MG63 (cell line): ENCODE data around the gene TAF4. TPM values are rescaled to one million over a fixed set of nuclear protein-coding genes. Genes with fewer than 3 reads are reported as not detected.

Experiments used
- DNase-seq: peaks from one replicate; pipeline ENCODE4 v3.0.0-alpha.2; 2020
- H3K27me3 ChIP-seq: fragments of 250-450 bp; sonication (Bioruptor Pico); 2 replicates; pipeline ENCODE4 v1.5.1; 2020; ENCODE audit warnings: mild to moderate bottlenecking, moderate library complexity
- H3K36me3 ChIP-seq: fragments of 250-450 bp; sonication (Bioruptor Pico); 2 replicates; pipeline ENCODE4 v1.5.1; 2020; ENCODE audit warnings: mild to moderate bottlenecking, moderate library complexity
- H3K4me3 ChIP-seq: fragments of 250-450 bp; sonication (Bioruptor Pico); 2 replicates; pipeline ENCODE4 v1.5.1; 2020; ENCODE audit warnings: mild to moderate bottlenecking, moderate library complexity
- H3K9me3 ChIP-seq: fragments of 250-450 bp; sonication (Bioruptor Pico); 2 replicates; pipeline ENCODE4 v1.5.1; 2020; ENCODE audit warnings: mild to moderate bottlenecking, moderate library complexity
- total RNA-seq: library from RNA; depleted of rRNA; stranded (reverse); fragments of >200 nt; shearing (Covaris generic); gene quantifications from 2 replicates; pipeline ENCODE4 v1.2.3, GENCODE V29; 2014; ENCODE audit warnings: low replicate concordance

The TAF4 gene
- total RNA-seq, 1 experiment from 2014 or later = 3.6 TPM

DNA sequence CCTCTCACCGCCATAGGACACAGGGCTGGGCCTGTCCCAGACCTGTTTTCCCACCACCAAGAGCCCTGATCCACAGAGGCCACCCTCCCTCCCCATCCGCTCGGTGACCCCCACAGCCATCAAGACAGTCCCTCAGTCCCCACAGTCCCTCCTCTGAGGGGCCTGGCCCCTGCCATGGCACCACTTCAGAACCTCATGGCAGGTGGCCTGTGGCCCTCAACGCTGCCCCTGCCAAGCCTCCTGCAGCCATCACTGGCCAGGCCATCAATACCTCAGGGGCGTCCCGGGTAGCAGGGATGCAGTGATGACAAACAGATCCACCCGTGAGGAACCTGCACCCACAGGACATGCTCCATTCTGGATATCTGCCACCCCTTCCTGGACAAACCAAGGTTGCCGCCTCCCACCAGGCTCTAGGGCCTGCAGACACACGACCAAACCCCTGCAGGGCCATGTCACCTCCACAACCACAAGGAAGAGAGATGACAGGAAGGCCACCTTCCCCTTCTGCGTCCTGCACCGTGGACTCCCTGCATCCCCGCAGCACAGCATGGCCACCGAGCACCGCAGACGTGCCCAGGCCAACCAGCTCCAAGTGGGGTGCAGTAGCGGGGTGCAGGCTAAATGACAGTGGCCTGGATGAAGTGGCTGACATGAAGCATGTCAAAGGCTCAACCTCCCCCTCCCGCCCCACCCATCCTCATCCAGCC is 14.0 kb downstream of the TAF4 start:
- H3K9me3 ChIP-seq = no peaks in the 10 kb centered on the region

DNA sequence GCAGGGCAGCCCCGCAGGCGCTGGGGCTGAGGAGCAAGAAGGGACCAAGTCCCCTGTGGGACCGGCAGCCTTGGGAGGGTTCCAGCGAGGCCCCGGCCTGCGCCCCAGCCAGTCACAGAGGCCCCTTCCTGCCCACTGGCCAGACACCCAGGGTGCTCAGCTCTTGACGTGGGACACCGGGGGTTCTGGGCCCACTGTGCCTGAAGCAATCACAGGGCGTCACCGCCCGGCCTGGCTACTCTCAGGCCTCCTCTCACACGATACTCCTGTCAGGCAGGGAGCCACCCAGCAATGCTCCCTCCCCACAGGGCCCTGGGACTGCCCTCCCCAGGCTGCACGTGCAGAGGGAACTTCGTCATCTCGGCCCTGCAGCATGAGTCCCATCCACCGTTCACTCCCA is 14.5 kb downstream of the TAF4 start:
- no peak overlapping the region for H3K4me3 ChIP-seq
- no peak for DNase-seq

More for the DNA sequence above, 14.0 kb downstream of the TAF4 start:
- H3K36me3 ChIP-seq = no peaks in the 10 kb centered on the region
- H3K27me3 ChIP-seq = no peaks in the 10 kb centered on the region
- no peak for DNase-seq
- H3K4me3 ChIP-seq = no peak overlapping the region

DNA sequence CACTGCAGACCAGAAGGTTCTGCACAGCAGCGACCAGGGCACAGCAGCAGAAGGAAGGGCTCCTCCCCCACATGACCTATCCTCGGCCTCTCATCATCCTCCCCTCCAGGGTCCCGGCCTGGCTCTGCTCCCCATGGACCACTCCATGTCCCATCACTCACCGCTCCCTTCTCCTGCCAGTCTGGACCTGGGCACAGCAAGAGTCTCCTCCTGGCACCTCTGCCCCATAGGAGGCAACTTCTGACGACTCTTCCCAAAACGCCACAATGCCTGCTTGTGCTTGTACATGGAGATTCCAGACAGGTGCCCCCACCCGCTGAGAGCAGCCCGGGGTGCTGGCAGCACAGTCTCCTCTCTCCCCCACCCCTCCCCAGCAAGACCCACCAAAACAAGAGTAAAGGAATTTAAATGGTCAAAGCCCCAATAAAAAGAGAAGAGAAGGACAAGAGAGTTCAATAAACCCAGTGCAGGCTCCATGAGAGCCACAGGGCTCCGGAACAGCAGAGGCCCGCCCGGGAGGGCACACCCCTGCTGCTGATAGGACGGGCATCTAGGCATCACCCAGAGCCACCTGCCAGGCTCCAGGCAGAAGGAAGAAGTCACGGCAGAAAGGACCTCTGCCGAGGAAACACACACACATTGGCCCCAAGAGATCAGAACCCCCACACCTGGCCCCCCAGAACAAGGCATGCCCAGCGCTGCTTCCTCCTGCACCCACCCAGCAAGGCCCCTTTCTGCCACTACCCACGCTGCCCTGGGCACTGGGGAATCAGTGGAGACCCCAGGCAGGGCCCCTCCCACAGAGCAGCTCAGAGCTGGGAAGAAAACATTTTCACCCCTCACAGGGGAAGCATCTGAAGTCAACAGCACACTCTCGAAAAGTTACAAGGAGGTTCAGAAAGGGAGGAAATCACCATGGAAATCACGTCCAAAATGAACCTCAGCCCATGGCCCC is 15.2 kb downstream of the TAF4 start:
- H3K4me3 ChIP-seq = no peak overlapping the region
- no peaks in the 10 kb centered on the region for H3K9me3 ChIP-seq
- no peak for DNase-seq
- no peaks in the 10 kb centered on the region for H3K27me3 ChIP-seq
- no peaks in the 10 kb centered on the region for H3K36me3 ChIP-seq

More for the DNA sequence above, 14.5 kb downstream of the TAF4 start:
- no peaks in the 10 kb centered on the region for H3K27me3 ChIP-seq
- H3K9me3 ChIP-seq = no peaks in the 10 kb centered on the region
- H3K36me3 ChIP-seq = no peaks in the 10 kb centered on the region

DNA sequence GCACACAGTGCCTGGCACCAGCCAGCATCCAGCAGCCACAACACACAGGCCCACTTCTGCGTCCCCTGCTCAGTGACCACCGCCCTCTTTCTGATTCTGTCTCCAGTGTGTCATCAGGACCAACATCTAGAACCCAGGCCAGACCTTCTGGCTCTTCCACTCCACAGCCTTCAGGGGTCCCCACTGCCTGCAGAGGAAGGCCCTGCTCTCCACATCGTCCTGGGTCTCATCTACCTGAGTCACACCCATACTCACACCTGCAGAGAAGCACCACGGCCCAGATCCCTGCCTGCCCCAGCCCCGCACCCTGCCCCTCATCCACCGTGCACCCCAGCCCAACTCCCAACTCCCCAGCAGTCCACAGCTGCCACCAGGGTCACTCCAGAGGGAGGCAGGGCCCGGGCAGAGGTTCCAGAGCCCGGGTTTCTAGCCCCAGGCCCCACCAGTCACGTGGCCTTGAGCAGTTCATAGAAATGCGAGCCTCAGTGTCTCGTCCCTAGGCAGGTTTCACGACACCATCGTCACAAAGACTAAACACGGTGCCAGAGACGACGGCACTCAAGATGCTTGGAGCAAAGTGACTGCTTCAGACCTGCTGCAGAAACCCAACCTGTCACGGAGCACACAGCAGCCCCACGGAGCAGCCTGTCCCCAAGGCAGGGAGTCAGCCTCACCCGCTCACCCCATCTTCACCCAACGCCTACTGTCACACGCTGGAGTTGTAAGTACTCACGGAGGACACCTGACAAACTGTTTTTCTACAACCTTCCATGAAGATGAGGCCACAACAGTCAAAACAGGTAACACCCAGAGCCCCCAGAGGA is 16.1 kb downstream of the TAF4 start:
- H3K27me3 ChIP-seq = no peaks in the 10 kb centered on the region
- H3K4me3 ChIP-seq = no peak overlapping the region
- no peak for DNase-seq
- no peaks in the 10 kb centered on the region for H3K36me3 ChIP-seq
- H3K9me3 ChIP-seq = no peaks in the 10 kb centered on the region

DNA sequence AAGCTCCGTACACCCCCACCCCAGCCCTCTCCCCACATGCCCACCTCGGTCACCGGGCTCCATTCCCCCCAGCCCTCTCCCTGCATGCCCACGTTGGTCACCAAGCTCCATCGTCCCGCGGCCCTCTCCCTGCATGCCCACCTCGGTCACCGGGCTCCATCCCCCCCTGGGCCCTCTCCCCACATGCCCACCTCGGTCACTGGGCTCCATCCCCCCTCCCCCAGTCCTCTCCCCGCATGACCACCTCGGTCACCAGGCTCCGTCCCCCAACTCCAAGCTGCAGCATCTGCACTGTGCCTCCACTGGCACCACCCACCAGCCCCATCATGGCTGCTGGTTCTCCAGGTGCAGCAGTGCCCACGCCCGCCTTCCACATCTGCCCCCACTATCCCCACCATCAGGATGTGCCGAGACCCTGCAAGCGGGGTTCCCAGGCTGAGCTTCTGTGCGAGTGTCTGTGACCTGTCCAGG is 16.8 kb downstream of the TAF4 start:
- no peak overlapping the region for H3K4me3 ChIP-seq
- no peaks in the 10 kb centered on the region for H3K9me3 ChIP-seq
- no peaks in the 10 kb centered on the region for H3K36me3 ChIP-seq
- no peaks in the 10 kb centered on the region for H3K27me3 ChIP-seq
- DNase-seq = no peak

DNA sequence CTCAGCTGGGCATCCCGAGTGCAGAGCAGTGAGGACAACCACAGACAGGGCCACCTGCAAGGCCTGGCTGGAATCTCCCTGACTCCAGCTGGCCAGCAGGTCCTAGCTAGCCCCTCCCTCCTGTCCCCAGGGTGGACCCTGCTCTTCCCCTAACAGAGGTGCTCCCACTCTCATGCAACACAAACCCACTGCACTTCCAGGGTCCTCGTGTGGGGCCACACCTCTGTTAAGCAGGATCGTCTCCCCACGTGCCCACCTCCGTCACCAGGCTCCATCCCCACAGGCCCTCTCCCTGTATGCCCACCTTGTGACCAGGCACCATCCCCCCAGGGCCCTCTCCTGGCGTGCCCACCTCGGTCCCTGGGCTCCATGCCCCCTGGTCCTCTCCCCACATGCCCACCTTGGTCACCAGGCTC is 17.3 kb downstream of the TAF4 start:
- H3K36me3 ChIP-seq = no peaks in the 10 kb centered on the region
- DNase-seq = no peak
- H3K4me3 ChIP-seq = no peak overlapping the region
- no peaks in the 10 kb centered on the region for H3K27me3 ChIP-seq
- no peaks in the 10 kb centered on the region for H3K9me3 ChIP-seq

DNA sequence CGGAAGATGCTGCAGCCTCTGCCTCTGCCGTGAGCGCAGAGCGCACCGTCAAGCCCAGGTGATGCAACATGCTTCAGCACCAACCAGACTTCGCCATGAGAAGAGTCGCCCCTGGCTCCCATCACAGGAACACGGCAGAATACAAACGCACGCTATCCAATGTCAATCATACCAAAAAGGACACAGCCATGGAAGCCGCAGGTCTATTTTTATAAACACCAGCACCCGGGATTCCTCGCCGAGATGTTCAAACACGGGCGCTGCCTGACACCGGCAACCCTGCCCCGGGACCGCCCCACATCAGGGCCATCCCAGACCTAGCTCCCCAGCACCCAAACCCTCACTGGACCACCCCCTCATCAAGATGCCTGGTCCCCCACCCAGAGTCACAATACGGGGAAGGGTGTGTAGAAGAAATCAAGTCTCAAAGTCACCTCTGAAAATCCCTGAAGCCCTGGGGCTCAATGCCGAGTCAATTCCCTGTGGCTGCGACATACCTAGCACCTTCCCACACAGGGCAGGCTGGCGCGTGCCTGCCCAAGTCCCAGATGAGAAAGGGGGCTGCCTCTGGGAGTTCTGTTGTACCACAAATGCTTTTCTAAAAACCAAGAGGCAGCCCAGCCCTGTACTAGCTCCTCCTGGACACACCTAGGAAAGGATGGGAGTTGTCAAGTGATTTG is 17.9 kb downstream of the TAF4 start:
- H3K4me3 ChIP-seq = no peak overlapping the region
- H3K9me3 ChIP-seq = no peaks in the 10 kb centered on the region
- no peak for DNase-seq
- H3K27me3 ChIP-seq = no peaks in the 10 kb centered on the region
- no peaks in the 10 kb centered on the region for H3K36me3 ChIP-seq

DNA sequence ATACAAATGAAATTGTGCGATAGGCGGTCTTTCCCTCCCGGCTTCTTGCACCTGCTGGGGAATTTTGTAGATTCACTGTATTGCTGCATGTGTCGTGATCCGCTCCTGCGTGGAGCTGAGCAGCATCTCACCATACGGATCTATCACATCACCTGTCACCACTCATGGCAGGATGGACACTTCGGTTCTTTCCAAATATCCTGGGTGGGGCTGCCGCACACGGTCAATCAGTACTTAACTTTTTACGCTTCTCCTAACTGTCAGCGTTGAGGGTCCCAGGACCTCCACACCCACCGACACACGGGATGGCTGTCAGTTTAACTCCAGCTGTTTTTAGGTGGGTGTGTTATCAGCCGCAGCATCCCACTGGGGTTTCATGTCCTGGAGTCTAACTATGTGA is 19.2 kb downstream of the TAF4 start:
- Histone ChIP-seq H3K9me3 (no peaks in the 10 kb centered on the region), H3K4me3 (no peak overlapping the region), H3K27me3 (no peaks in the 10 kb centered on the region), H3K36me3 (no peaks in the 10 kb centered on the region)
- DNase-seq = no peak

DNA sequence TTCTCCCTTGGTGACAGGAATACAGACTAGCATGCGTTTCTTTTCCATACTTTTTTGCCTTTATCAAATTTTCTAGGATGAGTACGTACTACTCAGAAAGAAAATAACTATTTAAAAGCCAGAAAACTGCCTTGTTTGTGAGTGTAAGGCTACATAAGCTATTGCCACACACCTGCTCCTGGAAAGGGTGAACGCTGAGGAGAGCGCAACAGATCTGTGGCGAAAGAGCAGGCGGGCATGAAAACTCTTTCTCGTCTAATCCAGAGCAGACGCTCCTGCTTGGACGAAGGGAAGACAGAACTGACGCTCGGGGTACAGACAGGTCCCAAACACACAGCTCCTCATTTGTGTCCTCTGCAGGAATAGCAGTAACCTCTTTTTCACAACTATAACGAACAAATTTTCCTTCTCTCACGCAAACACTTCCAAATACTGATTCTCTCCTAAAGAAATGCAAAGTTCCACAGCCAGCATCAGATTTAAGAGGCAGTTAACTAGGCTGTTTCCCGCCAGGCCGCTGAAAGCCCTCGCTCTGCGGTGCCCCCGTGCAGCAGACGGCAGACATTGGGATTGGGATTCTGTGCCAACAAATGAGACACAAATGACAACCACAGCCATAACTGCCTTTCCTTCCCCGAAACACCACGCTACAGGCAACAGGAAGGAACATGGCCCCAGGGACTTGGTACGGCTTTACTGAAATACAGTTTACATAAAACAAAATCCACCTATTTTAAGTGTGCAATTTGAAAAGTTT is 20.0 kb downstream of the TAF4 start:
- Histone ChIP-seq H3K27me3 (no peaks in the 10 kb centered on the region), H3K4me3 (no peak overlapping the region), H3K9me3 (no peaks in the 10 kb centered on the region), H3K36me3 (no peaks in the 10 kb centered on the region)
- DNase-seq = no peak

DNA sequence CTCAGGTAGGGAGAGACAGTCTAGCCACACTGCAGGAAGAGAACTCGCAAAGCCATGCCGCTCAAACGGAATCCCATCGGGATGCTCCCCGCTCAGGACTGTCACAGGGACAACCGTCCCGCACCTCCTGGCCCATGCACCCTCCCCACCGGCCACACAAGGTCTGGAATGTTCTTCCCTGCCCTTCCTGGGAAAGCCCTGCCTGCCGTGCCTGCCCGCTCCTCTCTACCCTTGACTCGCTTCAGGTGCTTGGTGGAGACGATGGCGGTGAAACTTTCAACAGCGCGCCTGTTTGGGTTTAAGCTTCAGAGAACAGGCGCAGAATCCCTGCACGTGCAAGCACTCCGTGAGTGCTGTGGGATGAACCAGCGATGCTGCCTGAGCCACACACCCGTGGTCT is 20.6 kb downstream of the TAF4 start:
- Histone ChIP-seq H3K4me3 (no peak overlapping the region), H3K27me3 (no peaks in the 10 kb centered on the region), H3K36me3 (no peaks in the 10 kb centered on the region), H3K9me3 (no peaks in the 10 kb centered on the region)
- no peak for DNase-seq

DNA sequence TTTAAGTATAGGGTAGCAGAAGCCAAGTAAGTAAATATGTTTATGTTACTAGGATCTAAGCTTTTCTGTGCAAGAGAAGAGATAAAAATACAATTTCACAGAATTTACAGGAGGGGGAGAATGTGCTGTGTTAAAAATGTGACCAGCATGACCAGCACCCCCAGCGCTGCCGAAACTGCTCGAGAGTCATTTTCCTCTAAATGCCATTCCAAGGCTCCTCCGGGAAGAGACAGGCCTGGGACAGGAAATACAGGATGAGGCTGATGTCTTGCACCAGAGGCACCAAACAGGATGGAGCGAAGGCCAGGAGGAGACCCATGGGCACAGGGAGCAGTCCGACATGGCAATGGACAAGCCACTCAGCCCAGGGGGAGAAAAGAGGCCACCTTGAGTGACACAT is 21.1 kb downstream of the TAF4 start:
- Histone ChIP-seq H3K36me3 (no peaks in the 10 kb centered on the region), H3K27me3 (no peaks in the 10 kb centered on the region), H3K4me3 (no peak overlapping the region), H3K9me3 (no peaks in the 10 kb centered on the region)
- DNase-seq = no peak

DNA sequence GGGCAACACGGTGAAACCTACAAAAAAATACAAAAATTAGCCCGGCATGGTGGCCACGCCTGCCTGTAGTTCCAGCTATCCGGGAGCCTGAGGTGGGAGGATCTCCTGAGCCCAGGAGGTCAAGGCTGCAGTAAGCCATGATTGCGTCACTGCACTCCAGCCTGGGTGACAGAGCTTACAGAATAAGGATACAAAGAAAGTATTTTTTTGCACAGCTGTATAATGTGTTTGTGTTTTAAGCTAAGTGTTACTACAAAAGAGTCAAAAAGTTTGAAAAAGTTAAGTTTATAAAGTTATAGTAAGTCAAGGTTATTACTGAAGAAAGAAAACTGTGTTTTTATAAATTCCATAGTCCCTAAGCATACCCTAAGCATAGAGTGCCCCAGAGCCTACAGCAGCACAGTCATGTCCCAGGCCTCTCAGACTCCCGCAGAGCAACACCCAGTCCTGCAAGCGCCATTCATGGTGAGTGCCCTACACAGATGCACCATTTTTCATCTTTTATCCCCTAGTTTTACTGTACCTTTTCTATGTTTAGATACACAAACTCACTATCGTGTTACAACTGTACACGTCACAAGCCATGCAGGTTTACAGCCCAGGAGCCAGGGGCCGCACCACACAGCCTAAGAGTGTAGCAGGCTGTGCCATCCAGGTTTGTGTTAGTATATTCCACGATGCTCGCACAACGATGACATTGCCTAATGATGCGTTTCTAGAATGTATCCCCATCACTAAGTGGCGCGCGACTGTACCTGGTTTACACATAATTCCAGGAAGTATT is 22.4 kb downstream of the TAF4 start:
- no peak for DNase-seq
- no peak overlapping the region for H3K4me3 ChIP-seq
- H3K27me3 ChIP-seq = no peaks in the 10 kb centered on the region
- H3K9me3 ChIP-seq = no peaks in the 10 kb centered on the region
- no peaks in the 10 kb centered on the region for H3K36me3 ChIP-seq

DNA sequence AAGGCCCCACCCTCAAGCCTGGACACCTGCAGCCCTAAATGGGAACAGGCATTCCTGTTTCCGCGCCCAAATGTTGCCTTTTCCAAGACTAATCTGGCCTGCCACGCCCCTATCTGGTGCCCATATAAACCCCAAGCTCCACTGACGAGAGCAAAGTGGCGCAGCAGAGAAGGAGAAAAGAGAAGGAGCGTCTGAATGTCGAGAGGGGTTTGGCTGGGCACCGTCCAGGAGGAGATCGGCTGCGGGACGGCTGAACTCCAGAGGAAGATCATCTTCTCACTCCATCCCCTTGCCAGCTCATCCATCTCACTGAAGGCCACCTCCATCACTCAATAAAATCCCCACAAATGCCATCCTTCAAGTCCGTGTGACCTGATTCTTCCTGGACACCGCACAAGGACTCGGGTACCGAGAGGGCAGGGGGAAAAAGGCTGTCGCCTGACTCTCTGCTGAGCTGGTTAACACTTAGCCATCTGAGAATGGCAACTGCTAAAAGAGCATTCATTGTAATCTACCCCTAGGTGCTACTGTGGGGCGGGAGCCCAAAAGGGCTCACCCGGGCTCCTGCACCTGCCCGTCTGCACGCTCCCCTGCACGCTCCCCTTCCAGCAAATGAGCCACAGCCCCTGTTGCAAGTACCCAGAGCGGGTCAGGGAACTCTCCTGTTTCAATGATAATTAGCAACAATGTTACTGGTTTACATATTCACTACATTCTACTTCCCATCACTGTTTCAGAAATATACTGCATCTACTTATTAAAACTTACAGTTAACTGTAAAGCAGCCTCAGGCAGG is 23.5 kb downstream of the TAF4 start:
- Histone ChIP-seq H3K27me3 (no peaks in the 10 kb centered on the region), H3K36me3 (no peaks in the 10 kb centered on the region), H3K4me3 (no peak overlapping the region), H3K9me3 (0 out of 2 replicates have a peak, but pooled peaks cover 1% of the 10 kb centered on the region)
- no peak for DNase-seq

DNA sequence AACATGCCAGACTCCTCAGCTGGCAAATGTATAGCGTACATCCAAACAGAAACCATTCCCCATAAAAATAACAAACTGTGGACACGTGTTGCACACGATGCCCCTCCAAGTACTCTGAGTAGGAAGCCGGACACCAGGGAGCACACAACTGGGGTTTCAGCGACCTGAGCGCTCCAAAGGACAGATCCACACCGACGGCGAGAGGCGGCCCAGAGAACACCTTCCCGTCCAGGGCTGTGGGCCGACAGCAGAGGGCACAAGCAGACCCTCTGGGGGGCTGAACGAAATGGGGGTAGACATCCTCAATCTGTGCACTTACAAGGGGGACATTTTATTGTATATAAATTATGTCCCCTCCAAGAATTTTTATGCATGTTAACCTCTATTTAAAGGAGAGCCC is 24.7 kb downstream of the TAF4 start:
- H3K4me3 ChIP-seq = no peak overlapping the region
- DNase-seq = no peak
- H3K27me3 ChIP-seq = no peaks in the 10 kb centered on the region
- 0 out of 2 replicates have a peak, but pooled peaks cover 1% of the 10 kb centered on the region for H3K9me3 ChIP-seq
- no peaks in the 10 kb centered on the region for H3K36me3 ChIP-seq
